HG03159 (cell line): ENCODE measurements around the gene FBXO33.
A peak's percentile ranks its signal among the peaks of the same experiment; 100 is the strongest.

ENCODE experiments used
- ATAC-seq: cut with Tn5 transposase; IDR thresholded peaks from one replicate; pipeline ENCODE4 v1.9.1; 2021; ENCODE audit warnings: mild to moderate bottlenecking, moderate library complexity; ENCODE audit not compliant: unreplicated experiment

FBXO33 gene

DNA sequence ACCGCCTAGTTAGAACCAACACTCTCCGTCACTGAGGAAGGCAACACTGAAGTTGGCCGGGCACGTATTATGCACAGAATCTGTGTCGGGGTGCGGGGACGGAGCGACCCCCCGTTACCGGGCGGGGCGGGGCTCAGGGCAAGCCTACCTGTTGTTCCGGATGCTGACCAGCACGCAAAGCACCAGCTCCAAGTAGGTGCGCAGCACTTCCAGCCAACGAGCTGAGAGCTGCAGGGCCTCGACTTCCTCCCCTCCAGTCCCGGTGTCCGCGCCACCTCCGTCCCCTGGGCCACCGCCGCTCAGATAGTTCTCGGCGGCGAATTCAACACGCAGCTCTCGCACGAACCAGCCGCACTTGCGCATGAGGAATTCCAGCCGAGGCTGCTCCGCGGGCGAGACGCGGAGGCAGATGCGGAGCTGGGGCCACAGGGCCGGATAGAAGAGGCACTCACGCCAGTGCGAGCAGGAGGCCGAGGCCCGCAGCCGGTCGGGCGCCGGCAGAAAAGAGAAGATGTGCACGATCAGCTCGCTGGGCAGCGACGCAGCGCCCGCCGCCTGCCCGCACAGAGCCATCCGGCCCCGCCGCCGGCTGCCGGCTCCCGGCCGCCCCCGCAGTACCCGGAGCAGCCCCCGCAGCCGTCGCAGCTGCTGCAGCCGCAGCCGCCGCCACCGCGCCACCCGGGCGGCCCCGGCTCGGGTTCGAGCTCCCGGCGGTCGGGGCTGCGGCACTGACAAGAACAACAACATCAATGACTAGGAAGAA lies 636 bp downstream of the FBXO33 start:
- peak; percentile 23 for ATAC-seq

GRCh38 chr14:39430762-39431415 lies 1.3 kb downstream of the FBXO33 start:
- ATAC-seq, result no peak

- ATAC-seq, result no peak
These were observed 4.1 kb downstream of the FBXO33 start for GRCh38 chr14:39428118-39428517.

DNA sequence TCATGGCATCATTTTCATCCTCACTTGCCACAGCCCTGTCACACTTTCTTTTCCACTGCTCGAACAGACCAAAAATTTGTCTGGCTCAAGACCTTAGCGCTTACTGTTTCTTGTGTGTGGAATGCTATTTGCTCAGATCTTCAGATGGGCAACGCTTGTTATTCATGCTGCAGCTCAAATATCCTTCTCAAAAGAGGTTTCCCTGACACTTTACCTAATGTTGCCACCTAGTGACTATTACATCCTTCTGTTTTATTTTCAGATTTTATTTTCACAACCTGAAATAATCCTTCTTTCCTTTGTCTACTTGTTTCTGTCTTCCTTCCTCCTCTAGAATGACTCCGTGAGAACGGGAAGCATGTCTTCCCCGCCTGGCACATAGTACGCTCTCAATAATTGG lies 5.6 kb downstream of the FBXO33 start:
- ATAC-seq, result no peak

DNA sequence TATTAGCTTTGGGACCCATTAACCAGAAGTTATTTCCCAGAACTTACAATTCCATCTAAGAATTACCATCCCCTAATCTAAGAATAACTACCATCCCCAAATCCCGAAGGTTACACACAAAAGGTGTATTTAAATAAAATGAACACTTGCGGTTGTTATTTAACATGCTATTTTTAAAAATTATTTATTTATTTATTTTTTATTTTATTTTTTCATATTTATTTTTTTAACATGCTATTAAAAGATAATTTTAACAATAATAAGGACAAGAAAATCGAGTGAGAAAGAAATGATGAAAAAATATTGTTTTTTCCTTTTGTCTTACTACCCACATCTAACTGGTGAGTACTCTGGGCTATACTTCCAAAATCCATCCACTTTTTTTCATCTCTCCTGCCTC lies 6.3 kb downstream of the FBXO33 start:
- ATAC-seq, result no peak

- ATAC-seq, result no peak
These were observed 8.4 kb downstream of the FBXO33 start for GRCh38 chr14:39423793-39424192.

- ATAC-seq, result no peak
These were observed 10.0 kb downstream of the FBXO33 start for GRCh38 chr14:39422243-39422642.

- ATAC-seq, result no peak
These were observed 13.0 kb downstream of the FBXO33 start for GRCh38 chr14:39419272-39419671.

DNA sequence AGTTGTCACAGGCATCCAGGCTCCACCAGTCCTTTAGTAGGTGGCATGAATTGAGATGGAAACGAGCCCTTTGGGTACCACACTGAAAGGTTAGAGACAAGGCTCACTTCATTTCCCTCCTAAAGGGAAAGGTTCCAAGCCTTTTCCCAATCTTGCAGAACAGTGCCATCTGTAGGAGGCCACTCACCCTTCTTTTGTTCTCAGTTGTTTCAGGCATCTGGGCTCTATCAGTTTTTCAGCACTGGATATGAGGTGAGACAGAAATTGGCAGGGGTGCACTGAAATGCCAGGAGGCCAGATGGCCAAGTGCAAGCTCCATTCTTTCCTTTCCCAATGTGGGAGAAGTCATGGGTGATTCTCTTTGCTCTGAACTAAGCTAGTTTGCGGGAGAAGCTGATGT lies 15.2 kb downstream of the FBXO33 start:
- ATAC-seq, result no peak

DNA sequence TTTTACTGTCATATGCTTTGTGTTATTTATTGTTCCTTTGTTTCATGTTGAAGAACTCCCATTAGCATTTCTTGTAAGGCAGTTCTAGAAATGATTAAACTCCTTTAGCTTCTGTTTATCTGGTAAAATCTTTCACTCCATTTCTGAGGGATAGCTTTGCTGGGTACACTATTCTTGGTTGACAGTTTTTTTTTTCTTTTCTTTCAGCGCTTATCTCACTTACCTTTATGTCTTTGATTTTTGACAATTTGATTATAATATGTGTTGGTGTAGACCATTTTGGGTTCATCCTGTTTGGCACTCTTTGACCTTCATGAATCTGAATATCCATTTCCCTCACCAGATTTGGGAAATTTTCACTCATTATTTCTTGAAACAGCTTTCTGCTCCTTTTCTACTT lies 16.2 kb downstream of the FBXO33 start:
- ATAC-seq, result no peak

GRCh38 chr14:39406560-39406959 lies 25.7 kb downstream of the FBXO33 start:
- ATAC-seq, result no peak

DNA sequence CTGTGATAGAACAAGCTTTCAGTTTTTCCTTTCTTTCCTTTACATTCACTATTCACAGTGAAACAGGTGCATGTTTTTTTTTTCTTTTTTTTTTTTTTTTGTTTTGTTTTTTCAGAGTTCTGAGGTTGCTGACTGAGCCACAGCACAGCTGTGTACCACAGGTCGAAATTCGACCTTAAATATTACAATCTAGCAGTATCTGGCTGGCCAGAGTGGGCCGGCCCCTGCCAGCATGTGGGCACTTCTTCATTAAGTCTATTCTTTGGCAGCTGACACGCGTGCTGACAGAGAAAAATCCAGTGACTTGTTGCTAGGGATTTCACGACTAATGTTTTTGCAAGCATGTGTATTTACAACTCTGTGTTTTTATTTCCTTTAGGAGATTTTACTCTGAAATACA lies 33.9 kb downstream of the FBXO33 start:
- no peak for ATAC-seq

DNA sequence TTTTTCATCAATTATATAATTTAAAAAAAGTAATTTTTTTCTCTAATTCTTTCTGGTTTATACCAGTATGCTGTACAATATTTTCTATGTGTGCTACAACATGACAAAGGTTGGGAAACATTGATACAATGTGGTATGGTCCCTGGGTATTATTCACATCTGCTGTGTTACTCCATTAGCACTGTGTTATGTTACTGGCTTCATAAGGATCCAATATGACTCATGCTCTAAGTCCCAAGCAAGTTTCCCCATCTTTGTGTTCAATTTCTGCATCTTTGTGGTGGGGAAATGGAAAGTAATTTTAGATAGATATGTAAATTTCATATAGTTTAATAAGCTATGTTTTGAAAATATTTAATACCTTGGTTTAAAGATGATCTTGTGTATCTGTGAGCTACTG lies 35.8 kb downstream of the FBXO33 start:
- ATAC-seq, result no peak

GRCh38 chr14:39395555-39396254 lies 36.5 kb downstream of the FBXO33 start:
- ATAC-seq, result no peak

DNA sequence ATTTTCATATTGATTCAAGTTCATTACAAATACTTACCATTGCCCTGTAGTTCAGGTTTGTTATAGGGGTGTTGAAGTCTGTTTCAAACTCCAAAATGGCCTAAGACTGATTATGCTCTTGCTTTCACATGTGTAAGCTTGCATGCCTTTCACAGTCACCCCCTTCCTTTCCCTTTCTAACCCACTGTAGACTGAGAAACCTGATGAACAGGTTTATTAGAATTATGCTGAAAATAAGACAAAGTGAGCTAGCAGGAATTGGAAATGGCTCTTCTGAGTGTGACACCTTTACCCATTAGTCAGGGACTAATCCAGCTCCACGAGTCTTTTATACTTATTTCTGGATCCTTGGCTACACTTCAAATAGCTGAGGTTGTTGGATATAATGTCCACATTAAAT lies 38.9 kb downstream of the FBXO33 start:
- ATAC-seq, result no peak

GRCh38 chr14:39384177-39384576 lies 48.1 kb downstream of the FBXO33 start:
- no peak for ATAC-seq

DNA sequence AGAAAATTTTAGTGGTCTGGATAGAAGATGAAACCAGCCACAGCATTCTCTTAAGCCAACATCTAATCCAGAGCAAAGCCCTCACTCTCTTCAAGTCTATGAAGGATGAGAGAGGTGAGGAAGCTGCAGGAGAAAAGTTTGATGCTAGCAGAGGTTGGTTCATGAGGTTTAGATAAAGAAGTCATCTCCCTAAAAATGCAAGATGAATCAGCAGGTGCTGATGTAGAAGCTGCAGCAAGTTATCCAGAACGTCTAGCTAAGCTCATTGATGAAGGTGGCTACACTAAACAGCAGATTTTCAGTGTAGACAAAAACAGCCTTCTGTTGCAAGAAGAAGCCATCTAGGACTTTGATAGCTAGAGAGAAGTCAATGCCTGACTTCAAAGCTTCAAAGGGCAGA lies 48.5 kb downstream of the FBXO33 start:
- no peak for ATAC-seq

- ATAC-seq, result peak; percentile 74
These were observed 49.1 kb downstream of the FBXO33 start for GRCh38 chr14:39383026-39383660.

DNA sequence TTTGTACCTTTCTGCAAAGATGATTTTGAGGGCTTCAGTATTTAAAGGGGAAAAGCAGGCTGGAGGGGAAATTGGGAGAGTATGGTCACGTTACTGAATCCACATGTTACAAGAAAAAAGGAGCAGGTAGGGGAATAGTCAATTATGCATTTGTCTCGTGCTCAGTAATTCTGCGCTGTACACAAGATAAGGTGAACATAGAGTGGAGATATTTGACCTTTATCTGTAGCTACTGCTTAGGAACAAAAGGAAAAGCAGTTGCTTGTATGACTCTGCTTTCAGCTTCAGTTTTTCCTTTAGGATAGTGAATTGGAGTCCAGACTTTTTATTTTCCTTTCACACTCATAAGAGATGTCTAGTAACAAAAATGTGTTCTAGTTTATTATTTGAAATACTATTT lies 49.8 kb downstream of the FBXO33 start:
- no peak for ATAC-seq

DNA sequence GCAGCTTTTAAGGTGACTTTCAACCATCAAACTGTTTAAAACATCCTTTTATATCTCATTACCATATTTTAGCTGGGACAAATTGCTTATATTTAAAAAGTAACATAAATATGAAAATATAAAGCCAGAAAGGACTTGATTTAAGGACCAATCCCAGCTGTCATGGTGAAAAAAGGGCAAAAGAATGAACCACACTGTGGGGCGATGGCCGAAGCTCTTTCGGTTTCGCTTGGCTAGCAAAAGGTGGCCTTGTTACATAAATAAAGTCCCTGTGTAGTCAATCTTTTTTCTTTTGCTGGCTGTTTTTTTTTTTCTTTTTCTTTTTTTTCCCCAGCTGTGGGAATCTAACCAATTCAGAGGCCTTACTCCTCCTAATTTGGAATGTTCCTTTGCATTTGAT lies 50.9 kb downstream of the FBXO33 start:
- ATAC-seq, result no peak

GRCh38 chr14:39376667-39377403 lies 55.4 kb downstream of the FBXO33 start:
- no peak for ATAC-seq
